Naive B cell (primary cell): Measurements from ENCODE around the gene FAM241B. TPM values are rescaled to one million over a fixed set of nuclear protein-coding genes. Genes with fewer than 3 reads are reported as not detected.

ENCODE experiments used
- ATAC-seq, 2 donors: fragments of 150-1000 bp; cut with Tn5 transposase; 2 replicates each; pipeline ENCODE4 v1.10.0; 2021; ENCODE audit warnings: low read depth in 2 of 2, mild to moderate bottlenecking in 2 of 2, moderate library complexity in 2 of 2
- DNase-seq: peaks from one replicate; pipeline ENCODE4 v3.0.0; 2022
- H3K27ac Mint-ChIP-seq, 6 donors: one replicate each; pipeline ENCODE4 v1.8.0; 2020 to 2022; ENCODE audit warnings: mild to moderate bottlenecking in 6 of 6, mixed read lengths in 6 of 6, moderate library complexity in 5 of 6, inconsistent platforms in 2 of 6
- H3K27me3 Mint-ChIP-seq, 3 donors: one replicate each; pipeline ENCODE4 v1.8.0; 2021 to 2022; ENCODE audit warnings: mixed read lengths in 3 of 3, mild to moderate bottlenecking in 1 of 3
- H3K36me3 Mint-ChIP-seq, 2 donors: one replicate each; pipeline ENCODE4 v1.8.0; 2020 to 2022; ENCODE audit warnings: mixed read lengths in 2 of 2, inconsistent platforms in 1 of 2, mild to moderate bottlenecking in 1 of 2
- H3K4me1 Mint-ChIP-seq, 3 donors: one replicate each; pipeline ENCODE4 v1.8.0; 2020 to 2022; ENCODE audit warnings: mixed read lengths in 3 of 3, inconsistent platforms in 1 of 3, mild to moderate bottlenecking in 1 of 3, moderate library complexity in 1 of 3
- H3K4me3 Mint-ChIP-seq, 8 donors: one replicate each; pipeline ENCODE4 v1.8.0; 2020 to 2022; ENCODE audit warnings: mild to moderate bottlenecking in 8 of 8, mixed read lengths in 8 of 8, moderate library complexity in 8 of 8, inconsistent platforms in 2 of 8
- H3K9me3 Mint-ChIP-seq, 7 donors: one replicate each; pipeline ENCODE4 v1.8.0; 2020 to 2022; ENCODE audit warnings: mixed read lengths in 7 of 7, mild to moderate bottlenecking in 5 of 7, inconsistent platforms in 2 of 7, moderate library complexity in 1 of 7
- polyA plus RNA-seq, 6 donors: library from polyadenylated mRNA; unstranded; fragments of 300-500 nt; fragmentation: Illumina TruSeq; gene quantifications; one replicate each; pipeline ENCODE4 v1.2.3, GENCODE V29; 2021; ENCODE audit warnings: low read depth in 6 of 6

FAM241B gene
- polyA plus RNA-seq, 6 donors from 2014 or later = 0.34 to 1.9 (median 0.54) TPM; not detected in 2

- H3K4me1 Mint-ChIP-seq = peaks cover 0 to 9% (median 0%) of the 10 kb centered on the region in 3 donors
- H3K9me3 Mint-ChIP-seq = peaks cover 11 to 39% (median 15%) of the 10 kb centered on the region in 7 donors
- DNase-seq (no peak), ATAC-seq (no peak)
- H3K4me3 Mint-ChIP-seq = no peak overlapping the region
- peak overlapping the region in 1 of 6 donors; percentile 65 for H3K27ac Mint-ChIP-seq
- peaks cover 15 to 34% (median 16%) of the 10 kb centered on the region in 3 donors for H3K27me3 Mint-ChIP-seq
- H3K36me3 Mint-ChIP-seq = peaks cover 8 to 17% of the 10 kb centered on the region in 2 donors
Measured at GRCh38 chr10:69624245-69624786, 5.7 kb upstream of the FAM241B start.

GRCh38 chr10:69626826-69627225, 3.2 kb upstream of the FAM241B start:
- H3K27ac Mint-ChIP-seq = no peak overlapping the region
- H3K27me3 Mint-ChIP-seq = peaks cover 10 to 40% (median 21%) of the 10 kb centered on the region in 3 donors
- H3K4me1 Mint-ChIP-seq = peaks cover 0 to 11% (median 0%) of the 10 kb centered on the region in 3 donors
- DNase-seq (no peak), ATAC-seq (no peak)
- peaks cover 8 to 17% of the 10 kb centered on the region in 2 donors for H3K36me3 Mint-ChIP-seq
- peaks cover 11 to 39% (median 14%) of the 10 kb centered on the region in 7 donors for H3K9me3 Mint-ChIP-seq
- no peak overlapping the region for H3K4me3 Mint-ChIP-seq

- no peak for ATAC-seq
- peak overlapping the region in 3 of 8 donors; percentile 41 to 71 (median 44) for H3K4me3 Mint-ChIP-seq
- peaks cover 8 to 12% of the 10 kb centered on the region in 2 donors for H3K36me3 Mint-ChIP-seq
- DNase-seq = no peak
- peaks cover 0 to 9% (median 0%) of the 10 kb centered on the region in 3 donors for H3K4me1 Mint-ChIP-seq
- H3K27ac Mint-ChIP-seq = no peak overlapping the region
- peaks cover 25 to 57% (median 25%) of the 10 kb centered on the region in 3 donors for H3K27me3 Mint-ChIP-seq
- H3K9me3 Mint-ChIP-seq = peaks cover 6 to 32% (median 8%) of the 10 kb centered on the region in 7 donors
Measured at GRCh38 chr10:69628891-69629290, 1.2 kb upstream of the FAM241B start.

GRCh38 chr10:69629519-69629896, 539 bp upstream of the FAM241B start:
- ATAC-seq (no peak), DNase-seq (no peak)
- H3K4me1 Mint-ChIP-seq = peaks cover 0 to 8% (median 0%) of the 10 kb centered on the region in 3 donors
- peaks cover 2 to 26% (median 5%) of the 10 kb centered on the region in 7 donors for H3K9me3 Mint-ChIP-seq
- peak overlapping the region in 1 of 6 donors; percentile 21 for H3K27ac Mint-ChIP-seq
- peak overlapping the region in 5 of 8 donors; percentile 13 to 88 (median 44) for H3K4me3 Mint-ChIP-seq
- peaks cover 25 to 59% (median 25%) of the 10 kb centered on the region in 3 donors for H3K27me3 Mint-ChIP-seq
- peaks cover 5 to 6% of the 10 kb centered on the region in 2 donors for H3K36me3 Mint-ChIP-seq

DNA sequence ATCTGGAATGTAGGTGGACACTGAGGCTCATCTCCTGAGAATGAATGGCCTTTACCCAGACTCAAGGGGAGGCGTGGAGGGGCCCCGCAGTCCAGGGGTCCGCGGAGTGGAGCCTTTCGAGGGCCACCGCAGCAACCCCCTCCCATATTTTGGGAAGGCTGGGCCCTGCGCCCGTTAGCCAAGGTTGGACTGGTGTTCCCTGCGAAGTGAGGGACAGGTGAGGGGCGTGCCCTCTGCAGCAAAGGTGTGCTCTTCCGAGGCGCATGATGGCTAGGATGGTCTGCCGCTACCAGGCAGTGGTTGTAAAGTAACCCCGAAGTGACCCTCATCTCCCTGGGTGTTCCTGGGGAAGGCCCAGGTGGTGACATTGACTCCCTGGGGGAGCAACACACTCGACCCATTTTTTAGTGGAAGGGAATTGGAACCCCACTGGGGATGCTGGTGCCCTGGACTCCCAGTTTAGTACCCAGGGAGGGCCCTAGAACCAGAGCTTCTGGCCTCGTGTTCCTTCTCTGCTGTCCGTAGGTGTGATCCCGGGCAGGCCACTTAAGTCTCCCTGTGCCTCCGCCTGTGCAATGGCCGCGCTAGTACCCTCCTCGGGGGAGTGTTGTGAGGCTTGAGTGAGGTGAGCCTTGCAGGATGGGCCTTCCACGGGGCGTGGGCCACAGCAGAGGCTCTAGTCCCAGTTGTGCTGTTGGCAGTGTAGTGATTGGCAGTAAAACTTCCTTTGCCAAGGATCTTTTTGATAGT, 779 bp downstream of the FAM241B start:
- no peak for ATAC-seq
- Mint-ChIP-seq H3K36me3 (no peaks in the 10 kb centered on the region), H3K4me3 (peak overlapping the region; percentile 47 to 83 (median 56)), H3K4me1 (peaks cover 0 to 6% (median 0%) of the 10 kb centered on the region in 3 donors), H3K27me3 (peaks cover 20 to 59% (median 25%) of the 10 kb centered on the region in 3 donors), H3K27ac (peak overlapping the region in 2 of 6 donors; percentile 14 to 47), H3K9me3 (peaks cover 0 to 15% (median 2%) of the 10 kb centered on the region in 7 donors)
- DNase-seq = no peak

DNA sequence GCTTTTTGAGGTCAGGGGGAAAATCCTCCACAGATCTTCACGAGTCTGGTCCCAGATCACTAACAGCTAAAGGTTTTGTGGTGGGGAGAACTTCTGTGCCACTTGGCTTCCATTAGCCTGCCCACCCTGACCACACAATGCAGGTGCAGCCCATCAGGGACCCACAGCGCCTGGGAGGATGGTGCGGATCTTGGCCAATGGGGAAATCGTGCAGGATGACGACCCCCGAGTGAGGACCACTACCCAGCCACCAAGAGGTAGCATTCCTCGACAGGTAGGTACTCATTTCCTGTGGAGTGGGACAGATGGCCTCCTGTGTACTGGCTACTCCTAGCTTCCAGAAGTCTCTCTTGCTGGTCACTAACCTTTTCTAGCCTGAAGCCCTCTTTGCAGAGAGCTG, 1.5 kb downstream of the FAM241B start:
- Mint-ChIP-seq H3K36me3 (no peaks in the 10 kb centered on the region), H3K27ac (peak overlapping the region in 1 of 6 donors; percentile 47), H3K4me3 (peak overlapping the region in 5 of 8 donors; percentile 30 to 81 (median 50))

GRCh38 chr10:69632516-69633199, 2.6 kb downstream of the FAM241B start:
- H3K4me3 Mint-ChIP-seq = peak overlapping the region in 2 of 8 donors; percentile 39 to 57
- peak overlapping the region in 2 of 6 donors; percentile 42 to 86 for H3K27ac Mint-ChIP-seq
- ATAC-seq = no peak
- no peaks in the 10 kb centered on the region for H3K36me3 Mint-ChIP-seq
- peaks cover 0 to 9% (median 2%) of the 10 kb centered on the region in 7 donors for H3K9me3 Mint-ChIP-seq
- H3K27me3 Mint-ChIP-seq = peaks cover 14 to 51% (median 25%) of the 10 kb centered on the region in 3 donors
- no peak for DNase-seq
- peaks cover 0 to 6% (median 0%) of the 10 kb centered on the region in 3 donors for H3K4me1 Mint-ChIP-seq

More for the DNA sequence above, 1.5 kb downstream of the FAM241B start:
- no peak for ATAC-seq
- Mint-ChIP-seq H3K4me1 (peaks cover 0 to 6% (median 0%) of the 10 kb centered on the region in 3 donors), H3K9me3 (peaks cover 0 to 15% (median 2%) of the 10 kb centered on the region in 7 donors), H3K27me3 (peaks cover 20 to 59% (median 25%) of the 10 kb centered on the region in 3 donors)
- no peak for DNase-seq

DNA sequence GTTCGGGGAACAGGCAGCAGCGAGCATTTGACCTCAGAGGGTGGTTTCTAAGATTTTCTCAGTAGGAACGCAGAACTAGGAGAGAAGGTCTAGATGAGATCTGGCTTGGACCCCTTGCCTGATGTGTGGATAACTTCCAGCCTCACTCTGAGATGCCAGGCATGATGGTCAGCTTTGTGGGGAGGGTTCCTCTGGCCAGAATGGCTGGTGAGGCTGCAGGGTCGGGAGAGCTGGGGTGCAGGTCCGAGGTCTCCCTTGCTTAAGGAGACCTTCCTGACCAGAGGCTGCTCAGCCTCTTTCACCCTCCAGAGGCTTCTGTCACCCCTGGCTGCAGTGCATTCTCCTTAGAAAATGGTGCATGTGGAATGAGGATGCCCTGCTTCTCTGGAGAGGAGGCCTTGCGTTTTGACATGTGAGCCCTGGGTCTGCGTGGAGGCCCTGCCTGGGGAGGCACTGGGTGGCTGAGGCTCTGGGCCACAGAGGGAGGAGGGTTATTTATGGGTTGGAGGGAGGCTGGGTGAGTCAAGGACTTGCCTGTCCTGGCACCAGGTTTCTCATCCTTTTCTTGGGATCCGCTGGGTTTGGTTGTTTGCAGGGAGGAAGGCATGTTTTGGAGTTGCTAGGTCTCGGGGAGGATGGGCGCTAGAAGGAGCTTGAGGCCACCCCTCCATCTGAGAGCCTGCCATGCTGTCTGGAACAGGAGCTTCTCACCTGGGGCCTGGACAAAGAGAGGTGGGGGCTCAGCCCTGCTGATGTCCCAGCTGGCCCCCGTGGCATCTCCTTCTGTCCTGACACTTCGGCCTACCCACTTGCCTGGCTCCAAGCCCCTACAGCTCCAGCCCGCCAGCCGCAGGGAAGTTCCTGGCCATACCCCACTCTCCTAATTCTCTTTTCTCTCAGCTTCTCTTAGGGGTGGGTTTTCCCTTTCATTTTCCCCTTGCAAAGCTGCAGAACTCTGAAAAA, 3.9 kb downstream of the FAM241B start:
- H3K9me3 Mint-ChIP-seq = peaks cover 0 to under 1% (median 0%) of the 10 kb centered on the region in 7 donors
- H3K27me3 Mint-ChIP-seq = peaks cover 14 to 40% (median 25%) of the 10 kb centered on the region in 3 donors
- peaks cover 0 to 3% (median 0%) of the 10 kb centered on the region in 3 donors for H3K4me1 Mint-ChIP-seq
- H3K4me3 Mint-ChIP-seq = no peak overlapping the region
- H3K36me3 Mint-ChIP-seq = no peaks in the 10 kb centered on the region
- peak overlapping the region in 1 of 6 donors; percentile 49 for H3K27ac Mint-ChIP-seq
- ATAC-seq (no peak), DNase-seq (no peak)

GRCh38 chr10:69634759-69635425, 4.8 kb downstream of the FAM241B start:
- DNase-seq (no peak), ATAC-seq (no peak)
- peaks cover 0 to under 1% (median 0%) of the 10 kb centered on the region in 3 donors for H3K4me1 Mint-ChIP-seq
- H3K9me3 Mint-ChIP-seq = no peaks in the 10 kb centered on the region
- H3K4me3 Mint-ChIP-seq = no peak overlapping the region
- H3K27ac Mint-ChIP-seq = no peak overlapping the region
- peaks cover 9 to 41% (median 25%) of the 10 kb centered on the region in 3 donors for H3K27me3 Mint-ChIP-seq
- H3K36me3 Mint-ChIP-seq = no peaks in the 10 kb centered on the region

- H3K9me3 Mint-ChIP-seq = no peaks in the 10 kb centered on the region
- no peak overlapping the region for H3K4me3 Mint-ChIP-seq
- no peaks in the 10 kb centered on the region for H3K36me3 Mint-ChIP-seq
- peaks cover 12 to 48% (median 25%) of the 10 kb centered on the region in 3 donors for H3K27me3 Mint-ChIP-seq
- no peak for ATAC-seq
- no peak for DNase-seq
- no peaks in the 10 kb centered on the region for H3K4me1 Mint-ChIP-seq
- H3K27ac Mint-ChIP-seq = no peak overlapping the region
Measured at GRCh38 chr10:69635428-69636272, 5.6 kb downstream of the FAM241B start.

- Mint-ChIP-seq H3K36me3 (no peaks in the 10 kb centered on the region), H3K4me3 (no peak overlapping the region), H3K4me1 (no peaks in the 10 kb centered on the region), H3K9me3 (no peaks in the 10 kb centered on the region), H3K27me3 (peaks cover 10 to 46% (median 21%) of the 10 kb centered on the region in 3 donors), H3K27ac (no peak overlapping the region)
- DNase-seq (no peak), ATAC-seq (no peak)
Measured at GRCh38 chr10:69636273-69636575, 6.2 kb downstream of the FAM241B start.
